ENCODE data around the gene KPNA6.

- TF ChIP-seq MYC (IDR thresholded peaks at IDR 0.05; ENCODE audit: low read depth, low read length), result no peak
- no peak for TF ChIP-seq MYC (CRISPR knock-in tag; IDR thresholded peaks at IDR 0.05; ENCODE audit: borderline replicate concordance, low read depth)
- no peak for TF ChIP-seq CEBPB (tag; IDR thresholded peaks at IDR 0.05)
- TF ChIP-seq, protein P1, sequence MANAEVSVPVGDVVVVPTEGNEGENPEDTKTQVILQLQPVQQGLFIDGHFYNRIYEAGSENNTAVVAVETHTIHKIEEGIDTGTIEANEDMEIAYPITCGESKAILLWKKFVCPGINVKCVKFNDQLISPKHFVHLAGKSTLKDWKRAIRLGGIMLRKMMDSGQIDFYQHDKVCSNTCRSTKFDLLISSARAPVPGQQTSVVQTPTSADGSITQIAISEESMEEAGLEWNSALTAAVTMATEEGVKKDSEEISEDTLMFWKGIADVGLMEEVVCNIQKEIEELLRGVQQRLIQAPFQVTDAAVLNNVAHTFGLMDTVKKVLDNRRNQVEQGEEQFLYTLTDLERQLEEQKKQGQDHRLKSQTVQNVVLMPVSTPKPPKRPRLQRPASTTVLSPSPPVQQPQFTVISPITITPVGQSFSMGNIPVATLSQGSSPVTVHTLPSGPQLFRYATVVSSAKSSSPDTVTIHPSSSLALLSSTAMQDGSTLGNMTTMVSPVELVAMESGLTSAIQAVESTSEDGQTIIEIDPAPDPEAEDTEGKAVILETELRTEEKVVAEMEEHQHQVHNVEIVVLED (CRISPR knock-in tag; IDR thresholded peaks at IDR 0.05), result no peak
- TF ChIP-seq TEAD1 (CRISPR knock-in tag; IDR thresholded peaks at IDR 0.05), result no peak
- no peak for TF ChIP-seq SPI1 (IDR thresholded peaks at IDR 0.05; ENCODE audit: borderline replicate concordance, low read depth, low read length)
- TF ChIP-seq PHF8 (IDR thresholded peaks at IDR 0.05; ENCODE audit: borderline replicate concordance, low read length), result no peak
- no peak for TF ChIP-seq NFYB (IDR thresholded peaks at IDR 0.05; ENCODE audit: extremely low read depth, insufficient read length)
- TF ChIP-seq FOXP1 (CRISPR knock-in tag; IDR thresholded peaks at IDR 0.05), result no peak
These were observed 8.4 kb upstream of the KPNA6 start for GRCh38 chr1:32099426-32099825.
